HL-60/S4 (cell line): ENCODE measurements around the gene ZNG1B.
"Not testable (repeated sequence)": the region's sequence is repeated elsewhere in the genome, so short reads cannot be mapped to it uniquely, and the experiment has no call there.

Experiments
- in situ Hi-C: fragments of 300-500 bp; cut with MboI; formaldehyde crosslinking; loops from 2 replicates; pipeline ENCODE4 v1.14.3; 2022; ENCODE audit warnings: low sequenced_read_pairs

Gene ZNG1B

DNA sequence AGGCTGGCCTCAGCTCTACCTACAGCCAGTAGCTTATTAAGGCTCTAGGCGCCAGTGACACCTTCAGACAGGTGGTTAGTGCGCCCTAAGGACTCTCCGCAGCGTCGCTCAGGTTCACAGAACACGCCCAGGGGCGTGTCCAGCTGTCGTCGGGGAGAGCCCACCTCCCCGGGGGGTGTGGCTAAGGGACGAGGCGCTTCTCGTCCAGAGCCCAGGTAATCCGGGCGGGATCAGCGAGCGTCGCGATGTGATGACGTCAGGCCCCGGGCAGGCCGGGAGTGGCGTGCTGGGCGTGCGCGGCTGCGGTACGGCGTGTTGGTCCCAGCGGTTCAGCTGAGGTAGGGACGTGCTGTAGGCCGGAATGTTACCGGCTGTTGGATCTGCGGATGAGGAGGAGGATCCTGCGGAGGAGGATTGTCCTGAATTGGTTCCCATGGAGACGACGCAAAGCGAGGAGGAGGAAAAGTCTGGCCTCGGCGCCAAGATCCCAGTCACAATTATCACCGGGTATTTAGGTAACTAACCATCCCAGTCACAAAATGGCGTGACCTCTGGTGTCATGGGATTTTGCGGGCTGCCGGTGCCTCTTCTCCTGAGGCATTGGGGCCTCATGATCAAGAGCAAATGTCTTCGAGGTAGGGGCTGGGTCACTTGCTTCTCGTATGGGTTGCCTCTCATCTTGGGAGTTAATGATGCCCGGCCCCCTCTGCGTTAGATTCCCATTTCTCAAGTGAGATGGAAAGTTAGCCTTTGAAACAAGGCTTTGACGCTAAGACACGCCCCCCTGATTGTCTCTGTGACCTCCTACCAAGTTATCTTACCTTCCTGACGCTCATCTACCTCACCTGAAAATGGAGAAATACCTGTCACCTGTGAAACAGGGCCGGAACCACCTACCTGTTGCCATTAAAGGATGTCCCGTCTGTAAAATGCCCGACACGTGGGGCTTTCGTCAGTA lies at the start of gene ZNG1B:
ZNG1B (plus strand) TSS at position 184 of the 958 bp plus-strand sequence; CDS start at position 362, 178 bp downstream.
- in situ Hi-C loops, result not testable (repeated sequence)

GRCh38 chr2:113390124-113390849 lies 47.2 kb upstream of the ZNG1B start:
- in situ Hi-C loops, result no loop called here

- in situ Hi-C loops, result no loop called here
Observed at GRCh38 chr2:113391073-113391472, 46.4 kb upstream of the ZNG1B start.

- in situ Hi-C loops, result no loop called here
Observed at GRCh38 chr2:113406114-113406513, 31.4 kb upstream of the ZNG1B start.

GRCh38 chr2:113407446-113408099 lies 29.9 kb upstream of the ZNG1B start:
- in situ Hi-C loops, result no loop called here

- in situ Hi-C loops, result not testable (repeated sequence)
Observed at GRCh38 chr2:113411725-113412352, 25.7 kb upstream of the ZNG1B start.

- in situ Hi-C loops, result not testable (repeated sequence)
Observed at GRCh38 chr2:113412774-113413173, 24.7 kb upstream of the ZNG1B start.

DNA sequence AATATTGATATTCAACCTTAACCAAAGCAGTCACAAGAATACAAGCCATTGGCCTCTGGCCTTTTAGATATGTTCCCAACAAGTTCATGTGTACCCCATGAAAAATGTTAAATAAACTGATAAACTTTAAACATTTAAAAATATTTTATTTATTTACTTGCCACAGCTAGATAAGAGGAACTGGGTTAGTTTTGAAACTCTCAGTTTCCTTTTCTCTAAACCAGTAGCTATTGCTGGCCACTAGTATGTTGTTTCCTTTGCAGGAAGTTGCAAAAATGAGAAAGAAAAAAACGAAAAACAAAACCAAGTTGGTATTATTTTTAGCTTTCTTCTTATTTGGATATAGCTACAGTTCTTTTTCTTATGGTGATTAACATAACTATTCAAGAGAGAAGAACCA lies 5.7 kb upstream of the ZNG1B start:
- in situ Hi-C loops, result not testable (repeated sequence)

DNA sequence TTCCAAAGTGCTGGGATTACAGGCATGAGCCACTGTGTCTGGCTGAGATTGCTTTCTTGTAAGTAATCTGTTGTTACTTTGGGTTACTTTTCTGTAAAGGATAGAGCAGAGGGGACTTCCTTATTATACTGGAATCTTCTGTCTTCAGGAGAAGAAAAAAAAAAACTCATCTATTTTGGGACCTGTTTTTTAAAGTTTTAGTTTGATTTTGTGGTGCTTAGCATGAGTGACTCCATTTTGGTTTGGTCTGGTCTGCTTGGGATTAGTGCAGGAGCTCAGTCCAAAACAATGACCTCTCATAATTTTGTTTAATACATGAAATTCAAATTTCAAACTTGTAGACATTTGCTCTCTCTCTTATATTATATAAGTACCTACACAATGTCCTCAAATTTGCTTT lies 4.0 kb upstream of the ZNG1B start:
- in situ Hi-C loops, result not testable (repeated sequence)

DNA sequence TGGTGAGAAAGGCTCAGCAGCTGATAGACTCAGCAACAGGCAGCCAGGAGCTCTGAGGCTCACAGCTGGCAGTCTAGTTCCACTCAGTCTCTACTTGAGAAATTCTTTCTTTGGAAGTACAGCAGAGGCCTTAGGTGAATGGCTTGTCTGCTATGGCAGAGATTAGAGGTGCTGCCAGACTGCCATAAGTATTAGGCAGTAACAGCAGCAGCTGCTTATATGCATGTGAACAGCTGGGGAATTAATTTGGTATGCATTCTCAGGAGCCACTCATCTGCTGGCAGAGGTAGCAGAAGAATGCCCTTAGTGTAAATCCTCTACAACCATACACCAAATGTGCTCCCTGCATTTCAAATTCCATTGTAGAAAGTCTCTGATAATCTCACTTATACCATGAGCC lies 28.3 kb downstream of the ZNG1B start:
- in situ Hi-C loops, result not testable (repeated sequence)

DNA sequence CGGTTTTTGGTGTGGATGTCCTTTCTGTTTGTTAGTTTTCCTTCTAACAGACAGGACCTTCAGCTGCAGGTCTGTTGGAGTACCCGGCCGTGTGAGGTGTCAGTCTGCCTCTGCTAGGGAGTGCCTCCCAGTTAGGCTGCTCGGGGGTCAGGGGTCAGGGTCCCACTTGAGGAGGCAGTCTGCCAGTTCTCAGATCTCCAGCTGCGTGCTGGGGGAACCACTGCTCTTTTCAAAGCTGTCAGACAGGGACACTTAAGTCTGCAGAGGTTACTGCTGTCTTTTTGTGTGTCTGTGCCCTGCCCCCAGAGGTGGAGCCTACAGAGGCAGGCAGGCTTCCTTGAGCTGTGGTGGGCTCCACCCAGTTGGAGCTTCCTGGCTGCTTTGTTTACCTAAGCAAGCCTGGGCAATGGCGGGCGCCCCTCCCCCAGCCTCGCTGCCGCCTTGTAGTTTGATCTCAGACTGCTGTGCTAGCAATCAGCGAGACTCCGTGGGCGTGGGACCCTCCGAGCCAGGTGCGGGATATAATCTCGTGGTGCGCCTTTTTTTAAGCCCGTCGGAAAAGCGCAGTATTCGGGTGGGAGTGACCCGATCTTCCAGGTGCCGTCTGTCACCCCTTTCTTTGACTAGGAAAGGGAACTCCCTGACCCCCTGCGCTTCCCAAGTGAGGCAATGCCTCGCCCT lies 39.3 kb downstream of the ZNG1B start:
- in situ Hi-C loops, result not testable (repeated sequence)

DNA sequence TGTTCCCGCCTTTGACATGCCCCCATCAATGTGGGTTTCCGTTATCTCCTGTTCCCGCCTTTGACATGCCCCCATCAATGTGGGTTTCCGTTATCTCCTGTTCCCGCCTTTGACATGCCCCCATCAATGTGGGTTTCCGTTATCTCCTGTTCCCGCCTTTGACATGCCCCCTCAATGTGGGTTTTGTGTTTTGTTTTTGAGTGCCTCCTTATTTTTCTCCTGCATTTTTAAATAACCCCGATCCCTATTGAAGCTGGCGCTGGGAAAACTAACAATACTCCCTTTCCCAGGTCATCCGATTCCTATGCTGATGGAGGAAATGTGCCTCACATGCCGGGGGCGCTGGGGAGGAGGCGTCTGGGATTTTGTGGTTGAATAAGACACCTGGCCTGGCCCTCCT lies 59.0 kb downstream of the ZNG1B start:
- in situ Hi-C loops, result not testable (repeated sequence)

DNA sequence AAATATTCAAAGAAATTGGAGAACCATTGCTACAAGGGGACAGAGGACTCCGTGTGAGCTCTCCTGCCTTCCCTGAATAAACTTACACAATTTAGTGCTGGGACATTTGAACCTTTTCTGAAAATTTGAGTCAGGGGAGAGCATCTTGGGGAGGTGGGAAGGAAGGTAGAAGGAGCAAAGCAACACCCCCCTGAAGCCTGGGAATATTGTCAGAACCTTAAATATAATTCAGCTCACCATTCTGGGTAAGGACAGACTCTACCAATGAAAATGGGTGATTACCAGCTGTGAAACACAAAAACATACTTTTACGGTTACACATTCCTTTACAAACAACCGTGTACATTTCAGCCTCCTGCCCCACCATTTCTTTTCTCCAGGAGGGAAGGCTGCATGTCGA lies 60.9 kb downstream of the ZNG1B start, which contains the start of gene FOXD4L1:
FOXD4L1 (plus strand) TSS at position 301 of the 400 bp plus-strand sequence. CDS start 592 bp downstream, outside the sequence.
- in situ Hi-C loops, result not testable (repeated sequence)

- in situ Hi-C loops, result not testable (repeated sequence)
Observed at GRCh38 chr2:113499019-113499885, 61.8 kb downstream of the ZNG1B start.

GRCh38 chr2:113499886-113500722 lies 62.6 kb downstream of the ZNG1B start:
- in situ Hi-C loops, result not testable (repeated sequence)

GRCh38 chr2:113500723-113501038 lies 63.2 kb downstream of the ZNG1B start:
- in situ Hi-C loops, result not testable (repeated sequence)

GRCh38 chr2:113502216-113503093 lies 65.0 kb downstream of the ZNG1B start:
- in situ Hi-C loops, result not testable (repeated sequence)
